H9 (cell line): ENCODE measurements around the gene MN1. TPM values are rescaled to one million over a fixed set of nuclear protein-coding genes. Genes with fewer than 3 reads are reported as not detected.

Experiments
- DNase-seq: peaks from one replicate; pipeline ENCODE4 v3.0.0-alpha.2; 2017
- H2AFZ ChIP-seq: one replicate; pipeline ENCODE4 v1.6.1; 2013; ENCODE audit warnings: mild to moderate bottlenecking, low read length, control low read depth, moderate library complexity
- H2AK5ac ChIP-seq: 2 replicates; pipeline ENCODE4 v1.6.1; 2013; ENCODE audit warnings: low read length, control low read depth, mixed read lengths; ENCODE audit not compliant: insufficient read length
- H2BK120ac ChIP-seq: one replicate; pipeline ENCODE4 v1.6.1; 2013; ENCODE audit warnings: low read depth, mild to moderate bottlenecking, low read length, control low read depth, inconsistent platforms; ENCODE audit not compliant: poor library complexity, severe bottlenecking
- H2BK12ac ChIP-seq: 2 replicates; pipeline ENCODE4 v1.6.1; 2013; ENCODE audit warnings: low read length, control low read depth, mixed read lengths, low read depth; ENCODE audit not compliant: insufficient read length
- H2BK15ac ChIP-seq: 2 replicates; pipeline ENCODE4 v1.6.1; 2013; ENCODE audit warnings: low read depth, low read length, control low read depth
- H2BK20ac ChIP-seq: one replicate; pipeline ENCODE4 v1.6.1; 2013; ENCODE audit warnings: low read depth, mild to moderate bottlenecking, low read length, control low read depth, inconsistent platforms; ENCODE audit not compliant: poor library complexity, severe bottlenecking
- H2BK5ac ChIP-seq: 2 replicates; pipeline ENCODE4 v1.6.1; 2013; ENCODE audit warnings: low read length, control low read depth, mixed read lengths; ENCODE audit not compliant: insufficient read length
- H3K14ac ChIP-seq: 2 replicates; pipeline ENCODE4 v1.6.1; 2013; ENCODE audit warnings: low read length, control low read depth; ENCODE audit not compliant: insufficient read depth
- H3K18ac ChIP-seq: 2 replicates; pipeline ENCODE4 v1.6.1; 2013; ENCODE audit warnings: low read depth, mild to moderate bottlenecking, mixed read lengths, low read length, control low read depth; ENCODE audit not compliant: insufficient read length
- H3K23ac ChIP-seq: 2 replicates; pipeline ENCODE4 v1.6.1; 2013; ENCODE audit warnings: low read length, control low read depth, mixed read lengths, low read depth; ENCODE audit not compliant: insufficient read length
- H3K23me2 ChIP-seq: 2 replicates; pipeline ENCODE4 v1.6.1; 2013; ENCODE audit warnings: low read depth, mild to moderate bottlenecking, mixed read lengths, low read length, control low read depth; ENCODE audit not compliant: insufficient read length, poor library complexity, severe bottlenecking
- H3K27ac ChIP-seq: 2 replicates; pipeline ENCODE4 v1.5.1; 2013; ENCODE audit warnings: low read length, control low read depth, mixed read lengths, low read depth; ENCODE audit not compliant: insufficient read length
- H3K27me3 ChIP-seq: 2 replicates; pipeline ENCODE4 v1.6.1; 2013; ENCODE audit warnings: low read length, control low read depth, inconsistent platforms; ENCODE audit not compliant: insufficient read depth
- H3K4ac ChIP-seq: 2 replicates; pipeline ENCODE4 v1.6.1; 2013; ENCODE audit warnings: low read depth, mild to moderate bottlenecking, control low read depth, inconsistent platforms, low read length, moderate library complexity
- H3K4me1 ChIP-seq: 2 replicates; pipeline ENCODE4 v1.6.1; 2013; ENCODE audit warnings: low read length, control low read depth, inconsistent platforms; ENCODE audit not compliant: insufficient read depth
- H3K4me2 ChIP-seq: 2 replicates; pipeline ENCODE4 v1.6.1; 2013; ENCODE audit warnings: low read length, control low read depth, mixed read lengths; ENCODE audit not compliant: insufficient read length, insufficient read depth
- H3K56ac ChIP-seq: 2 replicates; pipeline ENCODE4 v1.6.1; 2013; ENCODE audit warnings: low read depth, mild to moderate bottlenecking, mixed read lengths, low read length, control low read depth; ENCODE audit not compliant: insufficient read length
- H3K79me1 ChIP-seq: 2 replicates; pipeline ENCODE4 v1.6.1; 2013; ENCODE audit warnings: low read depth, mild to moderate bottlenecking, moderate library complexity, low read length, control low read depth, inconsistent platforms; ENCODE audit not compliant: insufficient read depth, poor library complexity, severe bottlenecking
- H3K79me2 ChIP-seq: 2 replicates; pipeline ENCODE4 v1.6.1; 2013; ENCODE audit warnings: low read length, control low read depth, inconsistent platforms; ENCODE audit not compliant: insufficient read depth
- H3K9ac ChIP-seq: 2 replicates; pipeline ENCODE4 v1.6.1; 2013; ENCODE audit warnings: low read length, control low read depth, mixed read lengths; ENCODE audit not compliant: insufficient read length; ENCODE audit errors: extremely low read depth
- H3K9me3 ChIP-seq: one replicate; pipeline ENCODE4 v1.6.1; 2013; ENCODE audit warnings: low read depth, low read length, inconsistent platforms; ENCODE audit not compliant: control insufficient read depth
- H3T11ph ChIP-seq: one replicate; pipeline ENCODE4 v1.6.1; 2013; ENCODE audit warnings: mild to moderate bottlenecking, low read length, control low read depth, inconsistent platforms
- H4K20me1 ChIP-seq: one replicate; pipeline ENCODE4 v1.6.1; 2013; ENCODE audit not compliant: control insufficient read depth, insufficient read length, insufficient read depth
- H4K5ac ChIP-seq: 2 replicates; pipeline ENCODE4 v1.6.1; 2013; ENCODE audit warnings: low read depth, mild to moderate bottlenecking, mixed read lengths, low read length, control low read depth; ENCODE audit not compliant: insufficient read length
- H4K8ac ChIP-seq: replicated peaks from 2 replicates; pipeline ENCODE4 v1.6.1; 2013; ENCODE audit warnings: low read length, control low read depth, mixed read lengths, low read depth; ENCODE audit not compliant: insufficient read length
- H4K91ac ChIP-seq: 2 replicates; pipeline ENCODE4 v1.6.1; 2013; ENCODE audit warnings: low read depth, mild to moderate bottlenecking, moderate library complexity, mixed read lengths, low read length, control low read depth; ENCODE audit not compliant: insufficient read length
- H3K27ac Mint-ChIP-seq, 3 experiments: 2 replicates in 2 of 3; 3 replicates in 1 of 3; pipeline ENCODE4 v1.8.0; 2020 to 2021; ENCODE audit warnings: mixed read lengths in 3 of 3, mild to moderate bottlenecking in 1 of 3, moderate library complexity in 1 of 3
- H3K27me3 Mint-ChIP-seq: 2 replicates; pipeline ENCODE4 v1.8.0; 2021; ENCODE audit warnings: low read depth, mild to moderate bottlenecking, moderate library complexity, mixed read lengths
- H3K36me3 Mint-ChIP-seq, 3 experiments: 2 replicates in 2 of 3; 3 replicates in 1 of 3; pipeline ENCODE4 v1.8.0; 2020 to 2021; ENCODE audit warnings: low read depth in 3 of 3, mixed read lengths in 3 of 3; ENCODE audit not compliant: insufficient read depth in 1 of 3
- H3K4me1 Mint-ChIP-seq, 2 experiments: 2 replicates each; pipeline ENCODE4 v1.8.0; 2020; ENCODE audit warnings: mixed read lengths in 2 of 2
- H3K4me3 Mint-ChIP-seq, 2 experiments: 2 replicates in 1 of 2; 3 replicates in 1 of 2; pipeline ENCODE4 v1.8.0; 2020 to 2021; ENCODE audit warnings: mild to moderate bottlenecking in 2 of 2, mixed read lengths in 2 of 2, moderate library complexity in 1 of 2
- H3K9me3 Mint-ChIP-seq, 2 experiments: 2 replicates in 1 of 2; 3 replicates in 1 of 2; pipeline ENCODE4 v1.8.0; 2020; ENCODE audit warnings: mild to moderate bottlenecking in 2 of 2, mixed read lengths in 2 of 2, moderate library complexity in 1 of 2
- WGBS: extraction: QIAGEN DNeasy Blood & Tissue Kit; methylation state at CpG from one replicate; pipeline ENCODE4 v1.1.7; 2013; ENCODE audit warnings: missing lambda C conversion rate, low lambda C conversion rate, mixed read lengths; ENCODE audit not compliant: insufficient read length; ENCODE audit errors: extremely low coverage; 5-methylcytosine and 5-hydroxymethylcytosine counted together
- total RNA-seq: library from RNA; stranded (reverse); gene quantifications from 2 replicates; pipeline ENCODE4 v1.2.1, GENCODE V29; 2021
- TF ChIP-seq, protein P1 (sequence below): fragments of 200-600 bp; sonication (generic); conservative IDR thresholded peaks from 3 replicates; pipeline ENCODE4 v1.8.0; 2021; ENCODE audit warnings: antibody characterized with exemption, mild to moderate bottlenecking

MN1 gene
- total RNA-seq, 1 experiment from 2014 or later, result 2.8 TPM

- Histone ChIP-seq H3K4ac (no peak overlapping the region), H4K20me1 (peaks cover 2% of the 10 kb centered on the region), H3T11ph (no peak overlapping the region), H3K56ac (no peak overlapping the region), H3K9me3 (no peaks in the 10 kb centered on the region), H4K91ac (no peak overlapping the region), H3K18ac (no peak overlapping the region), H3K23ac (no peak overlapping the region), H2AK5ac (no peak overlapping the region), H3K23me2 (no peaks in the 10 kb centered on the region), H3K27ac (no peak overlapping the region), H2BK5ac (no peak overlapping the region), H2BK120ac (no peak overlapping the region), H3K79me1 (no peaks in the 10 kb centered on the region), H4K8ac (no peak overlapping the region), H3K79me2 (peaks cover 5% of the 10 kb centered on the region; the same call in 1 of the 2 replicates), H3K4me1 (peaks cover 26% of the 10 kb centered on the region), H3K27me3 (no peaks in the 10 kb centered on the region; the same call in 1 of the 2 replicates), H2BK12ac (no peak overlapping the region), H2AFZ (no peak overlapping the region), H2BK20ac (no peak overlapping the region), H4K5ac (no peak overlapping the region), H3K4me2 (no peak overlapping the region), H3K9ac (no peak overlapping the region), H2BK15ac (no peak overlapping the region), H3K14ac (no peak overlapping the region)
- TF ChIP-seq, protein P1, sequence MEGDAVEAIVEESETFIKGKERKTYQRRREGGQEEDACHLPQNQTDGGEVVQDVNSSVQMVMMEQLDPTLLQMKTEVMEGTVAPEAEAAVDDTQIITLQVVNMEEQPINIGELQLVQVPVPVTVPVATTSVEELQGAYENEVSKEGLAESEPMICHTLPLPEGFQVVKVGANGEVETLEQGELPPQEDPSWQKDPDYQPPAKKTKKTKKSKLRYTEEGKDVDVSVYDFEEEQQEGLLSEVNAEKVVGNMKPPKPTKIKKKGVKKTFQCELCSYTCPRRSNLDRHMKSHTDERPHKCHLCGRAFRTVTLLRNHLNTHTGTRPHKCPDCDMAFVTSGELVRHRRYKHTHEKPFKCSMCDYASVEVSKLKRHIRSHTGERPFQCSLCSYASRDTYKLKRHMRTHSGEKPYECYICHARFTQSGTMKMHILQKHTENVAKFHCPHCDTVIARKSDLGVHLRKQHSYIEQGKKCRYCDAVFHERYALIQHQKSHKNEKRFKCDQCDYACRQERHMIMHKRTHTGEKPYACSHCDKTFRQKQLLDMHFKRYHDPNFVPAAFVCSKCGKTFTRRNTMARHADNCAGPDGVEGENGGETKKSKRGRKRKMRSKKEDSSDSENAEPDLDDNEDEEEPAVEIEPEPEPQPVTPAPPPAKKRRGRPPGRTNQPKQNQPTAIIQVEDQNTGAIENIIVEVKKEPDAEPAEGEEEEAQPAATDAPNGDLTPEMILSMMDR, result no peak
- H3K27ac Mint-ChIP-seq, result no peak overlapping the region
- no CpG with 5 or more reads among the region's 8 CpGs for WGBS
- no peaks in the 10 kb centered on the region for H3K9me3 Mint-ChIP-seq
- no peak overlapping the region for H3K4me3 Mint-ChIP-seq
- peaks cover 22% of the 10 kb centered on the region for H3K27me3 Mint-ChIP-seq
- H3K4me1 Mint-ChIP-seq, result peaks cover 72 to 78% of the 10 kb centered on the region in 2 experiments
- DNase-seq, result no peak
- peaks cover 2% of the 10 kb centered on the region in 3 experiments; a peak in 4 of 7 replicates for H3K36me3 Mint-ChIP-seq
Measured at GRCh38 chr22:27746918-27747317, 54.6 kb downstream of the MN1 start.
